Neural cell (in vitro differentiated cells): Measurements from ENCODE around the gene RPL29. TPM values are rescaled to one million over a fixed set of nuclear protein-coding genes. Genes with fewer than 3 reads are reported as not detected.

Experiments
- H2AFZ ChIP-seq: fragments of 200-600, 300-800 bp; sonication (generic), shearing (Covaris generic); 2 replicates; pipeline ENCODE4 v1.6.0; 2014; ENCODE audit warnings: low read depth, mild to moderate bottlenecking, antibody characterized with exemption, low read length, moderate library complexity
- H3F3A ChIP-seq: fragments of 200-600 bp; shearing (Covaris generic); 2 replicates; pipeline ENCODE4 v1.6.1; 2016; ENCODE audit warnings: mild to moderate bottlenecking, moderate library complexity, mixed read lengths, antibody characterized with exemption, low read length; ENCODE audit not compliant: insufficient read depth, poor library complexity, severe bottlenecking
- H3K27ac ChIP-seq: fragments of 200-600, 300-800 bp; sonication (generic), shearing (Covaris generic); 2 replicates; pipeline ENCODE4 v1.5.1; 2014; ENCODE audit warnings: mild to moderate bottlenecking, low read length, moderate library complexity
- H3K27me3 ChIP-seq: fragments of 300-800, 200-600 bp; sonication (generic), shearing (Covaris generic); 2 replicates; pipeline ENCODE4 v1.6.0; 2014; ENCODE audit warnings: mild to moderate bottlenecking, low read depth, low read length, moderate library complexity; ENCODE audit not compliant: insufficient read depth
- H3K36me3 ChIP-seq: fragments of 300-800, 200-600 bp; sonication (generic), shearing (Covaris generic); 2 replicates; pipeline ENCODE4 v1.5.1; 2014; ENCODE audit warnings: mild to moderate bottlenecking, antibody characterized with exemption, low read length, moderate library complexity; ENCODE audit not compliant: insufficient read depth
- H3K4me2 ChIP-seq: fragments of 300-800, 200-600 bp; sonication (generic), shearing (Covaris generic); 2 replicates; pipeline ENCODE4 v1.6.0; 2014; ENCODE audit warnings: mild to moderate bottlenecking, low read length
- H3K4me3 ChIP-seq: fragments of 300-800, 200-600 bp; sonication (generic), shearing (Covaris generic); 2 replicates; pipeline ENCODE4 v1.5.1; 2014; ENCODE audit warnings: mild to moderate bottlenecking, low read length, moderate library complexity
- H3K79me2 ChIP-seq: fragments of 200-600 bp; shearing (Covaris generic); replicated peaks from 2 replicates; pipeline ENCODE4 v1.6.0; 2014; ENCODE audit warnings: mild to moderate bottlenecking, low read length, moderate library complexity; ENCODE audit not compliant: insufficient read depth
- H3K9ac ChIP-seq: fragments of 300-800, 200-600 bp; sonication (generic), shearing (Covaris generic); 2 replicates; pipeline ENCODE4 v1.6.1; 2016; ENCODE audit warnings: mild to moderate bottlenecking, low read length, mixed read lengths
- H3K9me2 ChIP-seq: fragments of 200-600 bp; shearing (Covaris generic); 2 replicates; pipeline ENCODE4 v1.6.1; 2016; ENCODE audit warnings: mild to moderate bottlenecking, low read length, mixed read lengths; ENCODE audit not compliant: insufficient read depth
- H3K9me3 ChIP-seq: fragments of 200-600, 300-800 bp; sonication (generic), shearing (Covaris generic); 2 replicates; pipeline ENCODE4 v1.6.1; 2016; ENCODE audit warnings: mild to moderate bottlenecking, mixed run types, low read length, moderate library complexity, mixed read lengths
- H4K20me1 ChIP-seq: fragments of 200-600 bp; shearing (Covaris generic); 2 replicates; pipeline ENCODE4 v1.6.1; 2016; ENCODE audit warnings: mild to moderate bottlenecking, mixed run types; ENCODE audit not compliant: insufficient read depth
- CTCF ChIP-seq: fragments of 450-650 bp; IDR thresholded peaks from 2 replicates; pipeline ENCODE4 v1.5.1; 2014; ENCODE audit warnings: antibody characterized with exemption, mild to moderate bottlenecking, moderate library complexity; ENCODE audit not compliant: poor library complexity, severe bottlenecking
- EP300 ChIP-seq: fragments of 450-650 bp; conservative IDR thresholded peaks from 2 replicates; pipeline ENCODE4 v1.6.1; 2014; ENCODE audit warnings: antibody characterized with exemption, mild to moderate bottlenecking, moderate library complexity; ENCODE audit not compliant: poor library complexity, severe bottlenecking
- EZH2 ChIP-seq: fragments of 200-600, 300-800 bp; shearing (Covaris generic), sonication (generic); IDR thresholded peaks from 2 replicates; pipeline ENCODE4 v1.6.1; 2014; ENCODE audit warnings: antibody characterized with exemption, low read length, borderline replicate concordance, mild to moderate bottlenecking; ENCODE audit not compliant: insufficient read depth, poor library complexity, severe bottlenecking
- MXI1 ChIP-seq: fragments of 450-650 bp; conservative IDR thresholded peaks from 2 replicates; pipeline ENCODE4 v1.6.1; 2014; ENCODE audit warnings: antibody characterized with exemption, mild to moderate bottlenecking; ENCODE audit not compliant: poor library complexity, severe bottlenecking
- POLR2AphosphoS5 ChIP-seq: IDR thresholded peaks from 2 replicates; pipeline ENCODE4 v1.6.1; 2012
- RAD21 ChIP-seq: fragments of 450-650 bp; conservative IDR thresholded peaks from 2 replicates; pipeline ENCODE4 v1.6.1; 2014; ENCODE audit warnings: antibody characterized with exemption, mild to moderate bottlenecking, moderate library complexity
- REST ChIP-seq: IDR thresholded peaks from 2 replicates; pipeline ENCODE4 v1.6.1; 2012; ENCODE audit warnings: borderline replicate concordance
- SMC3 ChIP-seq: fragments of 450-650 bp; conservative IDR thresholded peaks from 2 replicates; pipeline ENCODE4 v1.6.1; 2014; ENCODE audit warnings: antibody characterized with exemption, mild to moderate bottlenecking, moderate library complexity; ENCODE audit not compliant: poor library complexity
- TAF1 ChIP-seq: IDR thresholded peaks from 2 replicates; pipeline ENCODE4 v1.6.1; 2012; ENCODE audit warnings: low read depth
- polyA minus RNA-seq: library from RNA; depleted of rRNA, polyadenylated mRNA; stranded (reverse); fragments of >200 nt; gene quantifications from 2 replicates; pipeline ENCODE4 v1.2.3, GENCODE V29; 2014
- polyA plus RNA-seq: library from polyadenylated mRNA; depleted of rRNA; stranded (reverse); fragments of >200 nt; gene quantifications from 2 replicates; pipeline ENCODE4 v1.2.3, GENCODE V29; 2014

Gene RPL29
- polyA plus RNA-seq (846 and 977 TPM in 2 replicates), polyA minus RNA-seq (368 and 399 TPM in 2 replicates)

DNA sequence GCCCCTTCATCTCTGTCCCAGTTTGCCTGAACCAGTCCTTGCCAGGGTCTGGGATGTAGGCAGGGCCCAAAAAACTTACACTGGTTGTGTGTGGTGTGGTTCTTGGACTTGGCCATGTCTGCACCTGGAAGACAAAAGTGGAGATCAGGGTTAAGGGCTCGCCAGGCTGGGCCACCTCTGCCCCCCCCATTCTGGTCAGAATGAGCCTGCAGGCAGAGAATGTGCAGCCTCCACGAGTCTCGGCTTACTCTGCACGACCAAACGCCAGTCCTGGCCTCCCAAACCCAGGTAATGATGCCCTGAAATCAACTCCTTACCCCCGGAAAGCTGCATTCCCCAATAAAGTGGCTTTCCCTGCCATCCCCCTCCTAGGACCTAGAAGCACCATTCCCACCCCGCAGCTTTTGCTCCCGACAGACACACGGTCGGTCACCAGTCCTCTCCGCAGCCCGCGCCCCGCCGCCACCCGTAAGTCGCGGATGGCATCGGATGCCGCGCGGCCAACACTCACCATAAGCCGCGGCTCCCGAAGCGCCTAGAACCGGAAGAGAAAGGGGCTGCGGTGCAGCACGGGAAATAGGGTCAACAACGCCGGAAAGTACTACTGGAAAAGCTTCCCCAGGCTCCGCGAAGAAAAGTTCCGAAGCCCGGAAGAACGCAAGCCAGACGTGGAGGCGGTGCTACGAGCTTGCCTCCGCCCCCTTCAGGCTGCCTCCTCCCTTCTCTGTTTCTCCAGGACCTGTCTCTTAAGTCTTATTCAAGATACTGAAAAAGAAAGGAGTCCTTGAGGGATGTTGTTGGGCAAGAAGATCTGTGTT, at the start of gene RPL29:
RPL29 (minus strand) TSS at position 550 of the 818 bp plus-strand sequence; CDS start at position 116, 434 bp downstream.
- peak; percentile 30 for TF ChIP-seq RAD21
- TF ChIP-seq POLR2AphosphoS5 = peak; percentile 97
- TF ChIP-seq MXI1 = peak; percentile 92
- TF ChIP-seq SMC3 = peak; percentile 53
- peak; percentile 98 for TF ChIP-seq REST
- peak; percentile 97 for TF ChIP-seq TAF1
- TF ChIP-seq CTCF = peak; percentile 45
- TF ChIP-seq EZH2 = no peak
- peak; percentile 84 for TF ChIP-seq EP300
- Histone ChIP-seq H3F3A (no peaks in the 10 kb centered on the region), H2AFZ (peak within 1 kb of the TSS; percentile 81), H3K9ac (peak within 1 kb of the TSS; percentile 84), H3K36me3 (peaks cover 5% of the 10 kb centered on the region), H3K4me3 (peak within 1 kb of the TSS; percentile 77), H3K9me3 (no peaks in the 10 kb centered on the region), H3K27ac (peak within 1 kb of the TSS; percentile 87), H4K20me1 (no peaks in the 10 kb centered on the region), H3K27me3 (no peaks in the 10 kb centered on the region), H3K9me2 (no peaks in the 10 kb centered on the region), H3K79me2 (peaks cover 9% of the 10 kb centered on the region), H3K4me2 (peak within 1 kb of the TSS; percentile 95)

DNA sequence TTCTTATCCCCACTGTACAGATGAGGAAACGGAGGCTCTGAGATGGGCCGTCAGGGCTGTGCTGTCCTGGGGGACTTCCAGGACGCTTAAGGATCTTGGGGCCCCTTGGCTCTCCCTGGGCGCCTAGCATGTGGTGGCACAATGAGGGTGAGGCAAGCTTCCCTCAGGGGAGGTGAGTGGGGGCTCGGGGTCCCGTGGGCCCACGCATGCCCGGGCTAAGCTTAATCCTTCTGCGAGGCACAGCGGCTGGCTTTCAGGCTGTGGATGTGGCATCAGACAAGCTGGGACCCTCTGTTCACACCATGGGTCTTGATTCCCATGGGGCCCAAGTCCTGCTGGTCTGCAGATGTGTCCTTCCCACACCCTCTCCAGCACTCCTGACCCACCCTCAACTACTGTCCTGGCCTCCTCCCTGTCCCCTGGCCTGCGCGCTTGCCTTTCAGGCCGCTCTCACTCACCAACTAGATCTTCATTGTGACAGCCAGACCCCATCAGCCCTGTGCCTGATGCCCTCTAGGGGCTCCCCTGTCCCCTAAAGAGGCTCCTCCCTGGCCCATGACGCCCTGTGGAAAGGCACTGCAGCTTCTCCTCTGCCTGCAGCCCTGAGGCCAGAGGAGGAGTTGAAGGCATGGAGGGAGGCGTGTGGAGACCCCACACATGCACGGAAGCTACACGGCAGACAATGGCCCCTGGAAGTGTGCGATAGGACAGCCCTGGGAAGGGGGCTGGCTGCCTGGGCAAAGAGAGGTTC, 49.3 kb upstream of the RPL29 start:
- H3K4me2 ChIP-seq = no peak overlapping the region
- TF ChIP-seq MXI1 (no peak), SMC3 (no peak), EZH2 (no peak), EP300 (no peak), POLR2AphosphoS5 (no peak), REST (no peak), RAD21 (no peak), CTCF (no peak), TAF1 (no peak)
- no peaks in the 10 kb centered on the region for H4K20me1 ChIP-seq
- H3K27ac ChIP-seq = no peak overlapping the region
- H3K36me3 ChIP-seq = no peaks in the 10 kb centered on the region
- H3K79me2 ChIP-seq = no peaks in the 10 kb centered on the region
- H3F3A ChIP-seq = no peaks in the 10 kb centered on the region
- no peak overlapping the region for H2AFZ ChIP-seq
- no peaks in the 10 kb centered on the region for H3K9me3 ChIP-seq
- H3K9ac ChIP-seq = no peak overlapping the region
- H3K9me2 ChIP-seq = no peaks in the 10 kb centered on the region
- no peak overlapping the region for H3K4me3 ChIP-seq
- H3K27me3 ChIP-seq = no peaks in the 10 kb centered on the region
